Astrocyte (in vitro differentiated cells and primary cell): ENCODE measurements around the gene XIRP1. TPM values are rescaled to one million over a fixed set of nuclear protein-coding genes. Genes with fewer than 3 reads are reported as not detected.

Experiments used
- DNase-seq: peaks from one replicate; pipeline ENCODE4 v3.0.0-alpha.2; 2010; ENCODE audit warnings: low read depth
- FAIRE-seq: peaks from 2 replicates; lab custom pipeline; 2011; peaks lifted over from hg19 to GRCh38; lab: Jason Lieb, UNC
- H2AFZ ChIP-seq: 2 replicates; pipeline ENCODE4 v1.6.0; 2012; ENCODE audit warnings: low read depth, low read length, inconsistent platforms
- H3K27ac ChIP-seq: 2 replicates; pipeline ENCODE4 v1.5.1; 2011; ENCODE audit warnings: low read depth, low read length, inconsistent platforms
- H3K27me3 ChIP-seq: 2 replicates; pipeline ENCODE4 v1.6.0; 2011; ENCODE audit warnings: low read length, inconsistent platforms; ENCODE audit not compliant: insufficient read depth
- H3K36me3 ChIP-seq: 2 replicates; pipeline ENCODE4 v1.5.1; 2011; ENCODE audit warnings: low read length, inconsistent platforms; ENCODE audit not compliant: insufficient read depth
- H3K4me1 ChIP-seq: 2 replicates; pipeline ENCODE4 v1.5.1; 2011; ENCODE audit warnings: low read length, inconsistent platforms; ENCODE audit not compliant: insufficient read depth
- H3K4me2 ChIP-seq: 2 replicates; pipeline ENCODE4 v1.6.0; 2012; ENCODE audit warnings: low read length, inconsistent platforms
- H3K4me3 ChIP-seq: 2 replicates; pipeline ENCODE4 v1.5.1; 2011; ENCODE audit warnings: low read depth, mild to moderate bottlenecking, low read length, inconsistent platforms; ENCODE audit not compliant: insufficient read depth
- H3K79me2 ChIP-seq: 2 replicates; pipeline ENCODE4 v1.6.0; 2012; ENCODE audit warnings: mild to moderate bottlenecking, low read length, inconsistent platforms; ENCODE audit not compliant: insufficient read depth
- H3K9ac ChIP-seq: 2 replicates; pipeline ENCODE4 v1.6.0; 2012; ENCODE audit warnings: mild to moderate bottlenecking, low read length, inconsistent platforms
- H3K9me3 ChIP-seq: 2 replicates; pipeline ENCODE4 v1.5.1; 2012; ENCODE audit warnings: low read depth, mild to moderate bottlenecking, low read length, inconsistent platforms; ENCODE audit not compliant: insufficient read depth
- H4K20me1 ChIP-seq: 2 replicates; pipeline ENCODE4 v1.6.0; 2012; ENCODE audit warnings: low read length, inconsistent platforms; ENCODE audit not compliant: insufficient read depth
- H3K27ac Mint-ChIP-seq: one replicate; pipeline ENCODE4 v1.8.0; 2021; ENCODE audit warnings: mild to moderate bottlenecking, mixed read lengths; ENCODE audit not compliant: unreplicated experiment
- H3K27me3 Mint-ChIP-seq: one replicate; pipeline ENCODE4 v1.8.0; 2021; ENCODE audit warnings: low read depth, mixed read lengths; ENCODE audit not compliant: unreplicated experiment
- H3K36me3 Mint-ChIP-seq: one replicate; pipeline ENCODE4 v1.8.0; 2021; ENCODE audit warnings: low read depth, mixed read lengths; ENCODE audit not compliant: unreplicated experiment
- H3K4me1 Mint-ChIP-seq: one replicate; pipeline ENCODE4 v1.8.0; 2021; ENCODE audit warnings: low read depth, mixed read lengths; ENCODE audit not compliant: unreplicated experiment
- H3K4me3 Mint-ChIP-seq: one replicate; pipeline ENCODE4 v1.8.0; 2021; ENCODE audit warnings: mild to moderate bottlenecking, moderate library complexity, mixed read lengths; ENCODE audit not compliant: unreplicated experiment
- H3K9me3 Mint-ChIP-seq: one replicate; pipeline ENCODE4 v1.8.0; 2021; ENCODE audit warnings: mild to moderate bottlenecking, mixed read lengths; ENCODE audit not compliant: unreplicated experiment
- EZH2 ChIP-seq: IDR thresholded peaks from 2 replicates; pipeline ENCODE4 v1.6.1; 2012; ENCODE audit warnings: mild to moderate bottlenecking, low read length, inconsistent platforms; ENCODE audit not compliant: insufficient read depth
- total RNA-seq: library from RNA; stranded (reverse); gene quantifications from 2 replicates; pipeline ENCODE4 v1.2.1, GENCODE V29; 2021
- TF ChIP-seq, protein P1 (sequence below): IDR thresholded peaks from 2 replicates; pipeline ENCODE4 v1.5.1; 2011; ENCODE audit warnings: low read depth, mild to moderate bottlenecking, inconsistent platforms, low read length, moderate library complexity; ENCODE audit not compliant: insufficient read depth

The XIRP1 gene
- total RNA-seq, 1 donor from 2014 or later = 1.1 TPM

DNA sequence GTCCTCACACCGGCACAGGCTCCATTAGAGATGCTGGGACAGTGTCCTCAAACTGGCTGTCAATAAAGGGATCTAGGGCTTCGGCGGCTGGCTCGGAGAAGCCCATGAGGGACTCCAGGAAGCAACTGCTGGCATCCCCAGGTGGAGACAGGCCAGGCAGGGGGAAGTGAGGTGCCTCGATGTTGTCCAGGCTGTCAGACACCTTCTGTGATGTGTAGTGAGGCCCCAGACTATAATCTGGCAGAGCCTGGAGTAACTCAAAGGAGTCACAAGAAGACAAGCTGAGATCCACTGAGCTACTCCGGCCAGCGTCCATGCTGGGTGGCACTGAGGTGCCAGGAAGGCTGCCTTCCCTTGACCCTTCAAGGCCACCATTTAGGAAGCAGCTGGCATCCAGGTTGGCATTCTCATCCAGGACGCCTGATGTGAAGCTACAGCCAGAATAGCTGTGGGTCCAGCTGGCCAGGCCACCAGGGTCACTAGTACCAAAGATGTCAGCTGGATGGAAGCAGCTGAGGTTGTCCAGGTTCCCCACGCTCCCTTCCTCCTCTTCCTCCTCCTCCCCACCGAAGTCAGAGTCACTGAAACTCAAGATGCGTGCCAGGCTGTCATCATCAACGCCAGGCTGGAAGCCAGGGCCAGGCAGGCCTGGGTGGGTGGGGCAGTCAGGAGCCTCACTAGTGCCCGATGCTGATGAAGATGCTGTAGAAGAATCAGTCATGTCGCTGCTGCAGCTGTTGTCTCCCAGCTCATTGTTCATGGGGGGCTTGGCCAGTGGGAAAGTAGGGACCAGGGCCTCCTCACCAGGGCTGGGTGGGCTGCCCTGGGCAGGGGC lies 49.1 kb downstream of the XIRP1 start:
- no peak overlapping the region for H3K4me2 ChIP-seq
- peaks cover 89% of the 10 kb centered on the region for H3K79me2 ChIP-seq
- peaks cover 74% of the 10 kb centered on the region for H3K4me1 Mint-ChIP-seq
- H3K4me1 ChIP-seq = peaks cover 38% of the 10 kb centered on the region
- H2AFZ ChIP-seq = no peak overlapping the region
- H3K27me3 Mint-ChIP-seq = no peaks in the 10 kb centered on the region
- peaks cover 60% of the 10 kb centered on the region for H3K36me3 ChIP-seq
- no peaks in the 10 kb centered on the region for H3K27me3 ChIP-seq
- peaks cover 34% of the 10 kb centered on the region for H3K36me3 Mint-ChIP-seq
- no peak overlapping the region for H3K27ac ChIP-seq
- H3K9me3 ChIP-seq = no peaks in the 10 kb centered on the region
- H3K9ac ChIP-seq = no peak overlapping the region
- FAIRE-seq = no peak
- H3K4me3 Mint-ChIP-seq = no peak overlapping the region
- no peak for DNase-seq
- no peaks in the 10 kb centered on the region for H3K9me3 Mint-ChIP-seq
- H3K27ac Mint-ChIP-seq = peak overlapping the region; percentile 34
- H3K4me3 ChIP-seq = no peak overlapping the region
- H4K20me1 ChIP-seq = peaks cover 97% of the 10 kb centered on the region
- TF ChIP-seq, protein P1, sequence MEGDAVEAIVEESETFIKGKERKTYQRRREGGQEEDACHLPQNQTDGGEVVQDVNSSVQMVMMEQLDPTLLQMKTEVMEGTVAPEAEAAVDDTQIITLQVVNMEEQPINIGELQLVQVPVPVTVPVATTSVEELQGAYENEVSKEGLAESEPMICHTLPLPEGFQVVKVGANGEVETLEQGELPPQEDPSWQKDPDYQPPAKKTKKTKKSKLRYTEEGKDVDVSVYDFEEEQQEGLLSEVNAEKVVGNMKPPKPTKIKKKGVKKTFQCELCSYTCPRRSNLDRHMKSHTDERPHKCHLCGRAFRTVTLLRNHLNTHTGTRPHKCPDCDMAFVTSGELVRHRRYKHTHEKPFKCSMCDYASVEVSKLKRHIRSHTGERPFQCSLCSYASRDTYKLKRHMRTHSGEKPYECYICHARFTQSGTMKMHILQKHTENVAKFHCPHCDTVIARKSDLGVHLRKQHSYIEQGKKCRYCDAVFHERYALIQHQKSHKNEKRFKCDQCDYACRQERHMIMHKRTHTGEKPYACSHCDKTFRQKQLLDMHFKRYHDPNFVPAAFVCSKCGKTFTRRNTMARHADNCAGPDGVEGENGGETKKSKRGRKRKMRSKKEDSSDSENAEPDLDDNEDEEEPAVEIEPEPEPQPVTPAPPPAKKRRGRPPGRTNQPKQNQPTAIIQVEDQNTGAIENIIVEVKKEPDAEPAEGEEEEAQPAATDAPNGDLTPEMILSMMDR = no peak
- TF ChIP-seq EZH2 = no peak

DNA sequence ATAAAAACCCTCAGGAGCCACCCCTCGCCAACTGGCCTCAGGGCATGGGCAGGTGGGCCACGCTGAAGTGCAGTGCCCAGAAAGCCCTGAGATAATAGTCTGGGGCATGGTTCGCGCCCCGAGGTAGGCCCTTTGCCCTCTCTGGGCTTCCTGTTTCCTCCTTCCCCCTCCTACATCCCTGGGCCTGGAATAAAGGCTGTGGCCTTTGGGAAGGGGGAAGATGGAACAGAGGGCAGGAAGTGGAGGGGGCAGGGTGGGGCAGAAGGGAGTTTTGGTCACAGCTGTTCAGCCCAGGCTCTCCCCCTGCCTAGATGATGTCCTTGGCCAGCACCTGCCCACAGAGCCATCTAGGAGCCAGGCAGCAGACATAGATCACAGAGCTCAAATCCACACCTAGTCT lies 50.3 kb downstream of the XIRP1 start:
- peaks cover 63% of the 10 kb centered on the region for H3K4me1 Mint-ChIP-seq

More for the DNA sequence above, 50.3 kb downstream of the XIRP1 start:
- Histone ChIP-seq H3K4me1 (peaks cover 26% of the 10 kb centered on the region), H3K27ac (no peak overlapping the region), H3K27me3 (no peaks in the 10 kb centered on the region), H3K4me2 (no peak overlapping the region), H2AFZ (no peak overlapping the region), H3K79me2 (peaks cover 77% of the 10 kb centered on the region), H3K4me3 (no peak overlapping the region), H4K20me1 (peaks cover 93% of the 10 kb centered on the region), H3K36me3 (peaks cover 60% of the 10 kb centered on the region), H3K9ac (no peak overlapping the region), H3K9me3 (no peaks in the 10 kb centered on the region)
- no peaks in the 10 kb centered on the region for H3K27me3 Mint-ChIP-seq
- H3K9me3 Mint-ChIP-seq = no peaks in the 10 kb centered on the region
- peaks cover 37% of the 10 kb centered on the region for H3K36me3 Mint-ChIP-seq
- FAIRE-seq = no peak
- TF ChIP-seq, protein P1 = no peak
- no peak for TF ChIP-seq EZH2
- H3K27ac Mint-ChIP-seq = no peak overlapping the region
- no peak for DNase-seq
- no peak overlapping the region for H3K4me3 Mint-ChIP-seq
